ENCODE measurements around the gene NPTX2. TPM values are rescaled to one million over a fixed set of nuclear protein-coding genes. Genes with fewer than 3 reads are reported as not detected.

Gene NPTX2
- total RNA-seq, 4 donors from 2014 or later: 2.2 to 14.9 (median 7.1) TPM

GRCh38 chr7:98618786-98619185, 1.7 kb downstream of the NPTX2 start:
- no peak for TF ChIP-seq CTCF (IDR thresholded peaks at IDR 0.05)
- ATAC-seq (ENCODE audit: low FRiP score) (no peak), DNase-seq (ENCODE audit: low spot score) (no peak)

GRCh38 chr7:98619450-98620321, 2.6 kb downstream of the NPTX2 start:
- ATAC-seq (ENCODE audit: low FRiP score) (no peak), DNase-seq (ENCODE audit: low spot score) (no peak)
- no peak for TF ChIP-seq CTCF (IDR thresholded peaks at IDR 0.05)

GRCh38 chr7:98621573-98622482, 4.7 kb downstream of the NPTX2 start:
- no peak for TF ChIP-seq CTCF (IDR thresholded peaks at IDR 0.05)
- ATAC-seq (ENCODE audit: low FRiP score) (no peak), DNase-seq (ENCODE audit: low spot score) (no peak)

GRCh38 chr7:98622926-98623325, 5.8 kb downstream of the NPTX2 start:
- DNase-seq (ENCODE audit: low spot score) (no peak), ATAC-seq (ENCODE audit: low FRiP score) (no peak)

GRCh38 chr7:98624846-98625420, 7.8 kb downstream of the NPTX2 start:
- ATAC-seq (ENCODE audit: low FRiP score): no peak
- no peak for DNase-seq (ENCODE audit: low spot score)
- TF ChIP-seq CTCF (IDR thresholded peaks at IDR 0.05): no peak

More at GRCh38 chr7:98622926-98623325, 5.8 kb downstream of the NPTX2 start:
- no peak for TF ChIP-seq CTCF (IDR thresholded peaks at IDR 0.05)

GRCh38 chr7:98626460-98627412, 9.7 kb downstream of the NPTX2 start:
- DNase-seq (ENCODE audit: low spot score) (no peak), ATAC-seq (ENCODE audit: low FRiP score) (no peak)
- TF ChIP-seq CTCF (IDR thresholded peaks at IDR 0.05): no peak
